Amniotic stem cell (primary cell): Measurements from ENCODE around the gene COL17A1.

Experiments used
- DNase-seq: peaks from one replicate; lab custom pipeline; 2025; lab: John Stamatoyannopoulos, UW

COL17A1 gene

GRCh38 chr10:104096692-104097091 is 11.0 kb upstream of the COL17A1 start:
- DNase-seq = no peak

- DNase-seq = no peak
Observed at GRCh38 chr10:104092749-104093148, 7.1 kb upstream of the COL17A1 start.

- no peak for DNase-seq
Observed at GRCh38 chr10:104090611-104091010, 4.9 kb upstream of the COL17A1 start.

- DNase-seq = no peak
Observed at GRCh38 chr10:104089621-104090020, 3.9 kb upstream of the COL17A1 start.

GRCh38 chr10:104088239-104088638 is 2.6 kb upstream of the COL17A1 start:
- DNase-seq = no peak

- DNase-seq = no peak
Observed at GRCh38 chr10:104084482-104085142, 1.1 kb downstream of the COL17A1 start.

GRCh38 chr10:104081998-104082397 is 3.7 kb downstream of the COL17A1 start:
- no peak for DNase-seq

- no peak for DNase-seq
Observed at GRCh38 chr10:104080762-104081161, 4.9 kb downstream of the COL17A1 start.

- no peak for DNase-seq
Observed at GRCh38 chr10:104077663-104078151, 8.0 kb downstream of the COL17A1 start.

GRCh38 chr10:104077247-104077646 is 8.4 kb downstream of the COL17A1 start:
- DNase-seq = no peak

GRCh38 chr10:104076743-104077160 is 8.9 kb downstream of the COL17A1 start:
- no peak for DNase-seq

GRCh38 chr10:104074505-104074904 is 11.2 kb downstream of the COL17A1 start:
- DNase-seq = no peak

GRCh38 chr10:104072786-104073185 is 12.9 kb downstream of the COL17A1 start:
- DNase-seq = no peak

GRCh38 chr10:104069613-104070012 is 16.1 kb downstream of the COL17A1 start:
- DNase-seq = no peak

- DNase-seq = no peak
Observed at GRCh38 chr10:104067525-104067924, 18.2 kb downstream of the COL17A1 start.

GRCh38 chr10:104066945-104067344 is 18.7 kb downstream of the COL17A1 start:
- DNase-seq = no peak

GRCh38 chr10:104065748-104066147 is 19.9 kb downstream of the COL17A1 start:
- no peak for DNase-seq

GRCh38 chr10:104061196-104061595 is 24.5 kb downstream of the COL17A1 start:
- no peak for DNase-seq

- no peak for DNase-seq
Observed at GRCh38 chr10:104059364-104059763, 26.3 kb downstream of the COL17A1 start.

- DNase-seq = no peak
Observed at GRCh38 chr10:104057717-104058116, 28.0 kb downstream of the COL17A1 start.

GRCh38 chr10:104056619-104057273 is 28.9 kb downstream of the COL17A1 start:
- no peak for DNase-seq

- DNase-seq = peak; percentile 49
Observed at GRCh38 chr10:104054430-104054829, 31.2 kb downstream of the COL17A1 start.

- DNase-seq = no peak
Observed at GRCh38 chr10:104053201-104053600, 32.5 kb downstream of the COL17A1 start.

GRCh38 chr10:104052431-104052830 is 33.2 kb downstream of the COL17A1 start:
- DNase-seq = no peak
